WTC11 (cell line): ENCODE results near the gene AKR1C2. TPM values are rescaled to one million over a fixed set of nuclear protein-coding genes. Genes with fewer than 3 reads are reported as not detected.
"Not testable (repeated sequence)": the region's sequence is repeated elsewhere in the genome, so short reads cannot be mapped to it uniquely, and the experiment has no call there.

Source experiments
- ATAC-seq: fragments of 200-7000 bp; cut with Tn5 transposase; 2 replicates; pipeline ENCODE4 v1.10.0; 2021; ENCODE audit warnings: mild to moderate bottlenecking, moderate library complexity
- CTCF ChIA-PET: fragments of 300-600 bp; sonication (Branson Sonifier 250); formaldehyde crosslinking; loops from one replicate; lab custom pipeline; 2021; ENCODE audit warnings: antibody characterized with exemption; lab: Charles Lee
- POLR2A ChIA-PET: fragments of 350-600 bp; sonication (Branson Sonifier 250); formaldehyde crosslinking; loops from one replicate; lab custom pipeline; 2021; ENCODE audit warnings: antibody characterized with exemption; lab: Charles Lee
- DNase-seq: peaks from one replicate; pipeline ENCODE4 v3.0.0; 2021; ENCODE audit warnings: low spot score
- H3K27ac Mint-ChIP-seq: 2 replicates; pipeline ENCODE4 v1.8.0; 2021; ENCODE audit warnings: mixed read lengths
- H3K27me3 Mint-ChIP-seq: 2 replicates; pipeline ENCODE4 v1.8.0; 2021; ENCODE audit warnings: low read depth, mild to moderate bottlenecking, moderate library complexity, mixed read lengths
- H3K36me3 Mint-ChIP-seq: 2 replicates; pipeline ENCODE4 v1.8.0; 2021; ENCODE audit warnings: mixed read lengths
- H3K4me1 Mint-ChIP-seq: 2 replicates; pipeline ENCODE4 v1.8.0; 2022; ENCODE audit warnings: mixed read lengths
- H3K4me3 Mint-ChIP-seq: 2 replicates; pipeline ENCODE4 v1.8.0; 2021; ENCODE audit warnings: mild to moderate bottlenecking, moderate library complexity, mixed read lengths
- H3K9me3 Mint-ChIP-seq: 2 replicates; pipeline ENCODE4 v1.8.0; 2021; ENCODE audit warnings: mixed read lengths
- CBFB ChIP-seq: sonication (generic); formaldehyde crosslinking; IDR thresholded peaks from 2 replicates; pipeline ENCODE4 v1.8.1; 2022; ENCODE audit warnings: mild to moderate bottlenecking, low read depth, missing genetic modification reagents
- ESRRA ChIP-seq: sonication (generic); formaldehyde crosslinking; IDR thresholded peaks from 2 replicates; pipeline ENCODE4 v1.8.1; 2022; ENCODE audit warnings: mild to moderate bottlenecking, missing genetic modification reagents, borderline replicate concordance
- FOXJ3 ChIP-seq: sonication (generic); formaldehyde crosslinking; IDR thresholded peaks from 2 replicates; pipeline ENCODE4 v1.9.0; 2021; ENCODE audit warnings: missing genetic modification reagents, mild to moderate bottlenecking, borderline replicate concordance
- GABPB1 ChIP-seq: sonication (generic); formaldehyde crosslinking; IDR thresholded peaks from 2 replicates; pipeline ENCODE4 v1.8.1; 2023; ENCODE audit warnings: mild to moderate bottlenecking, missing genetic modification reagents
- HMGA2 ChIP-seq: fragments of 250-450 bp; sonication (Bioruptor Pico); IDR thresholded peaks from 2 replicates; pipeline ENCODE4 v1.4.0; 2021; ENCODE audit warnings: mild to moderate bottlenecking, moderate library complexity
- JUN ChIP-seq: sonication (generic); formaldehyde crosslinking; IDR thresholded peaks from 2 replicates; pipeline ENCODE4 v1.8.0; 2023; ENCODE audit warnings: mild to moderate bottlenecking, missing genetic modification reagents
- NR3C1 ChIP-seq: sonication (generic); formaldehyde crosslinking; conservative IDR thresholded peaks from 2 replicates; pipeline ENCODE4 v1.8.1; 2023; ENCODE audit warnings: low read depth, mild to moderate bottlenecking, missing genetic modification reagents
- SMAD4 ChIP-seq: sonication (generic); formaldehyde crosslinking; IDR thresholded peaks from 2 replicates; pipeline ENCODE4 v1.8.0; 2022; ENCODE audit warnings: mild to moderate bottlenecking, missing genetic modification reagents
- TEAD1 ChIP-seq: sonication (generic); formaldehyde crosslinking; IDR thresholded peaks from 2 replicates; pipeline ENCODE4 v1.8.0; 2022; ENCODE audit warnings: mild to moderate bottlenecking, missing genetic modification reagents
- ZBTB21 ChIP-seq: sonication (generic); formaldehyde crosslinking; IDR thresholded peaks from 2 replicates; pipeline ENCODE4 v1.8.1; 2023; ENCODE audit warnings: mild to moderate bottlenecking, missing genetic modification reagents, borderline replicate concordance
- total RNA-seq: library from RNA; stranded (reverse); gene quantifications from 3 replicates; pipeline ENCODE4 v1.2.3, GENCODE V29; 2021
- TF ChIP-seq, protein P1 (sequence below): sonication (generic); formaldehyde crosslinking; IDR thresholded peaks from 2 replicates; pipeline ENCODE4 v1.8.1; 2022; ENCODE audit warnings: missing genetic modification reagents, borderline replicate concordance
- TF ChIP-seq, protein P2 (sequence below): sonication (generic); formaldehyde crosslinking; IDR thresholded peaks from 2 replicates; pipeline ENCODE4 v1.8.1; 2023; ENCODE audit warnings: mild to moderate bottlenecking, missing genetic modification reagents, moderate library complexity
- TF ChIP-seq, protein P3 (sequence below): sonication (generic); formaldehyde crosslinking; IDR thresholded peaks from 2 replicates; pipeline ENCODE4 v1.8.1; 2023; ENCODE audit warnings: mild to moderate bottlenecking, moderate library complexity, missing genetic modification reagents
- TF ChIP-seq, protein P4 (sequence below): fragments of 250-450 bp; sonication (Bioruptor Pico); IDR thresholded peaks from 2 replicates; pipeline ENCODE4 v1.9.0; 2021; ENCODE audit warnings: moderate library complexity, mild to moderate bottlenecking, inconsistent platforms, borderline replicate concordance

The AKR1C2 gene
- total RNA-seq, 1 experiment from 2014 or later, result 1.2 TPM

DNA sequence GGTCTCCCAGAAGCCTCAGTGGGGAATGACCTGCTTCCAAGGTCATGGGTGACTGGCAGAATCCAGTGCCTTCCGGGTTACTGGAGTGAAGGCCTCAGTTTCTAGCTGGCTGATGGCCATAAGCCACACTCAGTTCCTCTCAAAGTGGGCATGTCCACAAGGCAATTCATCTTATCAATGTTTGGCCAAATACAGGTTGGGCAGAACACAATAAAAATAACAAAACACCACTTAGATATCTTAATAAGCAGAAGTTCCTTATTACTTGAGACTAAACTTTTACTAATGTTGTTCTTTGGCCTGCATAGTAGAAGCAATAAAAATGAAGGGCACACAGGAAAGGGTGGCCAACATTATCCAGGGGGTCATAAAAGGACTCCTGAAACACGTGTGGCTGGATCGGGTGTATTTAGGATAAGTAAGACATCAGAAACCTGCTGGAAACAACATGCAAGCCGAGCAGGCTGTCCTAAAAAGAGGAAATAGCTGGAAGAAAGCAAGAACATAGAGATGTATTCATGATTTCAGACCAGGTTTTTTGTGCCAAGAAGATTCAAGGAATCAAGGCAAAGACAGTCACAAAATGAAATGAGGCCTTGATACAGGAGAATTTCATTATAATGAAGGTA lies 19.6 kb upstream of the AKR1C2 start:
- POLR2A ChIA-PET, result no interaction called here
- CTCF ChIA-PET, result interaction anchor here (1.1 kb wide), 1 partner anchor 41 kb away, joined by 4 read pairs; no protein-coding TSS in a partner anchor

DNA sequence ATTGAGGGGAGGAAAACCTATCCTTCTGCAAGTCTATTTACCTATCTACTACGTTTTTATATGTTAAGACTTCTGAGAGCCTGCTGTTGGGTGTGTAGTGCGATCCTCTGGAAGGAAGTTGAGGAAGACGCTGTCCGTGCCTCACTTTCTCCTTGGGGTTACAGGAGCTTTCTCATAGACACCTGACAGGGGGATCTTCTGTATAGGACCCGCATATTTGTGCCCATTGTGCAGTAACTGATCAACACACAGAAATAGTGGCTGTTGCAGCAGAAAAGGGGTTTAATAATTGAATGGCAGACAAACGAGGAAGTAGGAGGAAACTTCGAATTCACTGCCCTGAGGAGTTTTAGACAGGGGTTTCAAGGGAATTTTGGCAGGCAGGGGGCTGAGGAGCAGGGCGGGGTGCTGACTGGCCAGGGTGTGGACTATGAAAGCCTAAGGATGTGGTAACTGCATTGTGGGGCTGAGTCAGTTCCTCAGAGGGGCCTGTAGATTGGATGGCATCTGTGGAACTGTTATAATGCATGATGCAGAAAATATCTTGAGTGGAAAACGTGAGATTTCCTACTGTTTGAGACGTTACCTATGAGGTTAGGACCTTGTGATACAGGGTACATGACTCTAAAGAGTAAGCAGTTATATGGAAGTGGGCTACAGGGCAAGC lies 18.1 kb upstream of the AKR1C2 start:
- H3K27ac Mint-ChIP-seq, DNase-seq, ATAC-seq, H3K36me3 Mint-ChIP-seq, POLR2A ChIA-PET, H3K27me3 Mint-ChIP-seq, H3K4me3 Mint-ChIP-seq: not testable (repeated sequence)
- Mint-ChIP-seq H3K4me1 (peaks cover 30% of the 10 kb centered on the region), H3K9me3 (peaks cover 15% of the 10 kb centered on the region)
- CTCF ChIA-PET, result interaction anchor here (1.1 kb wide), 1 partner anchor 40 kb away, joined by 4 read pairs; no protein-coding TSS in a partner anchor

More for the DNA sequence above, 19.6 kb upstream of the AKR1C2 start:
- DNase-seq, result no peak
- no peaks in the 10 kb centered on the region for H3K27me3 Mint-ChIP-seq
- no peak overlapping the region for H3K4me3 Mint-ChIP-seq
- TF ChIP-seq HMGA2 (CRISPR knock-in tag) (no peak), FOXJ3 (CRISPR knock-in tag) (no peak), CBFB (CRISPR knock-in tag) (no peak), SMAD4 (no peak)
- TF ChIP-seq, all 79 proteins: peak for 0
- H3K4me1 Mint-ChIP-seq, result peaks cover 14% of the 10 kb centered on the region
- H3K27ac Mint-ChIP-seq, result no peak overlapping the region
- no peaks in the 10 kb centered on the region; the same call in 1 of the 2 replicates for H3K36me3 Mint-ChIP-seq
- peaks cover 10% of the 10 kb centered on the region for H3K9me3 Mint-ChIP-seq
- ATAC-seq, result no peak

DNA sequence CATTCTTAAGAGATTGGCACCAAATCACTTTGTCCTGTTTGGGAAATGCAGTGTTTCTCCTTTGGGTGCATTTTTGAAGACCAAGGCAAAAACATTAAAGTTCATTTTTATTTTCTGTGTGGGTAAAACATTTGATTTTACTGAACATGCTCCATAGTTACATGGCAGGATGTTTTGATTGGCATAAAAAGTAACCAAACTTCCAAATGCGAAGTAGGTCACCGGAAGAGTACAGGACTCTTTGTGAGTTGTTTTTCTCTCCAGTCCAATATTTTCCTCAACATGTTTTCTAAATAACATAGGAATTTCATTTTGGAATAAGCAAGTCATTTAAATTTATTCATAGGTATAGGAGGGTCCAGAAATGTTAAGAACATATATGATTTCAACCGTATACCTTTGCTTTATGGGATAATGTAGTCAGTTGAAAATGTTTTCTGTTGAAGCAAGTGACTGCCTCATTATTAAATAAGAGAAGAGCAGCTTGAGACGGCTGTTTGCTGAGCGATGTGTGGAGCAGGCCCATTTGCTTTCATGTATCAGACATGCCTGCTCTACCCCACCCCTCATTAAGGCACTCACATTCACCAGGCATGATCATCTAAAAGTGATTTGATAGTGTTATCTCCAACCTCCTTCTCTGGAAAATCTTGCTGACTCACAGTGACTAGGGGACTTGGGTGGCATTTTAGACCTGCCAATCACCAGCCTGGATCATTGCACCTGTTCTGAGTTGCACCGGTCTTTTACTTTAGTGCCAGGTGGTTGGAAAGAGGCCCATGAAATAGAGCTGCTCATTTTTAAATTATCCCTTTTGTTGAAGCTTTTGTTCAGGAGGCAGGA lies 16.3 kb upstream of the AKR1C2 start:
- H3K36me3 Mint-ChIP-seq, H3K27me3 Mint-ChIP-seq, DNase-seq, CTCF ChIA-PET, H3K4me3 Mint-ChIP-seq, ATAC-seq, POLR2A ChIA-PET, H3K27ac Mint-ChIP-seq: not testable (repeated sequence)
- Mint-ChIP-seq H3K4me1 (peaks cover 32% of the 10 kb centered on the region), H3K9me3 (peaks cover 18% of the 10 kb centered on the region)

DNA sequence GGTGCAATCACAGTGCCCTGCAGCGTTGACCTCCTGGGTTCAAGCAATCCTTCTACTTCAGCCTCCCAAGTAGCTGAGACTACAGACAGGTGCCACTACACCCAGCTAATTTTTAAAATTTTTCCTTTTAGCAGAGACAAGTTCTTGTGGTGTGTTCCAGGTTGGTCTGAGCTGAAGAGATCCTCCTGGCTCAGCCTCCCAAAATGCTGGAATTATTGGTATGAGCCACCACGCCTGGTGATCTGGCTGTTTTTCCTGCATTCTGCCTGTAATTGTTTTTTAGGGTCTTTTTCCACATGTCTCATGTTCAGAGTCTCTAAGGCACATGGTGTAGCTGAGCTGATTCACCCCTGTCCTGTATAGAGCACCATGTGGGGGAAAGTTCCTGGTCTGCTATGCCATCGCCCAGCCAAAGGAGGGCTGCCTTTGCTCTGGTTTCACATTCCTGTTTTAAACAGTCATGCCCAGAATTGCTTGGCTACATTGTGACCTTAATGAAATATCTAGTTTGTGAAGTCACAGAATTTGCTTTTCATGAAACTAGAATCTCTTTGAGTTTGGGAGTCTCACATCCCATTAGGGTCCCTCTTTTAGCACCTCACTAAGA lies 15.1 kb upstream of the AKR1C2 start:
- CTCF ChIA-PET, result interaction anchor here (1.3 kb wide), 1 partner anchor 169 kb away, joined by 4 read pairs; no protein-coding TSS in a partner anchor
- H3K36me3 Mint-ChIP-seq, H3K27ac Mint-ChIP-seq, H3K27me3 Mint-ChIP-seq, DNase-seq, H3K4me3 Mint-ChIP-seq, POLR2A ChIA-PET: not testable (repeated sequence)
- peak; percentile 82 for ATAC-seq
- Mint-ChIP-seq H3K9me3 (peaks cover 18% of the 10 kb centered on the region), H3K4me1 (peaks cover 33% of the 10 kb centered on the region)

DNA sequence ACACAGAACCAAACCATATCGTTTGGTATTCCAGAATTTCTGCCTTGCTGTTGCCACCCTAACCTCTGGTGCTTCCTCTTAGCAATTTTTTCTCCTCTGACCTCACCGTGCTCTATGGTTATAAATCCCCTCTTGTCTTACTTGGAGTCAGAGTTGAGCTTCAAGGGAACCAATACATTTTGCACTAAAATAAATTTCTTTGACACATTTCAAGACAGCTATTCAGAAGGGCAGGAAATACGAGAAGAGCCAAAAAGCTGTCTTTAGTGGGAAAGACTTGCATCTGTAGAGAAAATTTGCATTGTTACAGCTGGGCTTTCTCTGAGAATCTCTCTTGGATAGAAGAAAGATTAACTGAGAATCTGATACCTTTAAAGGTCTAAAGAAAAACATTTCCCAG lies 14.5 kb upstream of the AKR1C2 start:
- Mint-ChIP-seq H3K36me3 (0 out of 2 replicates have a peak, but pooled peaks cover 2% of the 10 kb centered on the region), H3K9me3 (peaks cover 18% of the 10 kb centered on the region), H3K4me3 (no peak overlapping the region), H3K4me1 (peaks cover 38% of the 10 kb centered on the region), H3K27ac (peak overlapping the region; percentile 91), H3K27me3 (no peaks in the 10 kb centered on the region)
- ATAC-seq, result no peak
- TF ChIP-seq ESRRA (CRISPR knock-in tag) (no peak), NR3C1 (CRISPR knock-in tag) (no peak), TEAD1 (no peak), ZBTB21 (CRISPR knock-in tag) (no peak), FOXJ3 (CRISPR knock-in tag) (no peak), JUN (no peak), GABPB1 (no peak)
- TF ChIP-seq, protein P1, sequence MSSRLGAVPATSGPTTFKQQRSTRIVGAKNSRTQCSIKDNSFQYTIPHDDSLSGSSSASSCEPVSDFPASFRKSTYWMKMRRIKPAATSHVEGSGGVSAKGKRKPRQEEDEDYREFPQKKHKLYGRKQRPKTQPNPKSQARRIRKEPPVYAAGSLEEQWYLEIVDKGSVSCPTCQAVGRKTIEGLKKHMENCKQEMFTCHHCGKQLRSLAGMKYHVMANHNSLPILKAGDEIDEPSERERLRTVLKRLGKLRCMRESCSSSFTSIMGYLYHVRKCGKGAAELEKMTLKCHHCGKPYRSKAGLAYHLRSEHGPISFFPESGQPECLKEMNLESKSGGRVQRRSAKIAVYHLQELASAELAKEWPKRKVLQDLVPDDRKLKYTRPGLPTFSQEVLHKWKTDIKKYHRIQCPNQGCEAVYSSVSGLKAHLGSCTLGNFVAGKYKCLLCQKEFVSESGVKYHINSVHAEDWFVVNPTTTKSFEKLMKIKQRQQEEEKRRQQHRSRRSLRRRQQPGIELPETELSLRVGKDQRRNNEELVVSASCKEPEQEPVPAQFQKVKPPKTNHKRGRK (CRISPR knock-in tag), result no peak
- TF ChIP-seq, protein P2, sequence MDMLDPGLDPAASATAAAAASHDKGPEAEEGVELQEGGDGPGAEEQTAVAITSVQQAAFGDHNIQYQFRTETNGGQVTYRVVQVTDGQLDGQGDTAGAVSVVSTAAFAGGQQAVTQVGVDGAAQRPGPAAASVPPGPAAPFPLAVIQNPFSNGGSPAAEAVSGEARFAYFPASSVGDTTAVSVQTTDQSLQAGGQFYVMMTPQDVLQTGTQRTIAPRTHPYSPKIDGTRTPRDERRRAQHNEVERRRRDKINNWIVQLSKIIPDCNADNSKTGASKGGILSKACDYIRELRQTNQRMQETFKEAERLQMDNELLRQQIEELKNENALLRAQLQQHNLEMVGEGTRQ (CRISPR knock-in tag), result no peak
- TF ChIP-seq, protein P3, sequence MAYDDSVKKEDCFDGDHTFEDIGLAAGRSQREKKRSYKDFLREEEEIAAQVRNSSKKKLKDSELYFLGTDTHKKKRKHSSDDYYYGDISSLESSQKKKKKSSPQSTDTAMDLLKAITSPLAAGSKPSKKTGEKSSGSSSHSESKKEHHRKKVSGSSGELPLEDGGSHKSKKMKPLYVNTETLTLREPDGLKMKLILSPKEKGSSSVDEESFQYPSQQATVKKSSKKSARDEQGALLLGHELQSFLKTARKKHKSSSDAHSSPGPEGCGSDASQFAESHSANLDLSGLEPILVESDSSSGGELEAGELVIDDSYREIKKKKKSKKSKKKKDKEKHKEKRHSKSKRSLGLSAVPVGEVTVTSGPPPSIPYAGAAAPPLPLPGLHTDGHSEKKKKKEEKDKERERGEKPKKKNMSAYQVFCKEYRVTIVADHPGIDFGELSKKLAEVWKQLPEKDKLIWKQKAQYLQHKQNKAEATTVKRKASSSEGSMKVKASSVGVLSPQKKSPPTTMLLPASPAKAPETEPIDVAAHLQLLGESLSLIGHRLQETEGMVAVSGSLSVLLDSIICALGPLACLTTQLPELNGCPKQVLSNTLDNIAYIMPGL (CRISPR knock-in tag), result no peak
- TF ChIP-seq, protein P4, sequence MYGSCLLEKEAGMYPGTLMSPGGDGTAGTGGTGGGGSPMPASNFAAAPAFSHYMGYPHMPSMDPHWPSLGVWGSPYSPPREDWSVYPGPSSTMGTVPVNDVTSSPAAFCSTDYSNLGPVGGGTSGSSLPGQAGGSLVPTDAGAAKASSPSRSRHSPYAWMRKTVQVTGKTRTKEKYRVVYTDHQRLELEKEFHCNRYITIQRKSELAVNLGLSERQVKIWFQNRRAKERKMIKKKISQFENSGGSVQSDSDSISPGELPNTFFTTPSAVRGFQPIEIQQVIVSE (CRISPR knock-in tag), result no peak
- ChIA-PET CTCF (interaction anchor here (1.3 kb wide), 1 partner anchor 168 kb away, joined by 4 read pairs; no protein-coding TSS in a partner anchor), POLR2A (no interaction called here)
- no peak for DNase-seq
